SKM-1 (cell line): ENCODE results near the gene PCDHGA3.
"Not testable (repeated sequence)": the region's sequence is repeated elsewhere in the genome, so short reads cannot be mapped to it uniquely, and the experiment has no call there.

Source experiments
- DNase-seq: peaks from one replicate; lab custom pipeline; 2025; ENCODE audit not compliant: unreplicated experiment; lab: John Stamatoyannopoulos, UW

PCDHGA3 gene

GRCh38 chr5:141382469-141383294, 39.1 kb downstream of the PCDHGA3 start, which contains the start of gene PCDHGA7:
TSS of gene PCDHGA7 (plus strand) at chr5:141382742. CDS start at chr5:141382900, 158 bp downstream.
- DNase-seq = no peak

- DNase-seq = no peak
Observed at GRCh38 chr5:141383345-141383744, 39.7 kb downstream of the PCDHGA3 start.

- DNase-seq = no peak
Observed at GRCh38 chr5:141384471-141385267, 41.0 kb downstream of the PCDHGA3 start.

GRCh38 chr5:141387557-141388311, 44.1 kb downstream of the PCDHGA3 start, which contains the start of gene PCDHGB4:
TSS of gene PCDHGB4 (plus strand) at chr5:141387698. CDS start at chr5:141387885, 187 bp downstream.
- not testable (repeated sequence) for DNase-seq

- no peak for DNase-seq
Observed at GRCh38 chr5:141388661-141389060, 45.0 kb downstream of the PCDHGA3 start.

- no peak for DNase-seq
Observed at GRCh38 chr5:141389153-141390042, 45.8 kb downstream of the PCDHGA3 start.

- DNase-seq = no peak
Observed at GRCh38 chr5:141392429-141393198, 49.0 kb downstream of the PCDHGA3 start, which contains the start of gene PCDHGA8. TSS of gene PCDHGA8 (plus strand) at chr5:141392633. CDS start at chr5:141392814, 181 bp downstream.

GRCh38 chr5:141393267-141393666, 49.6 kb downstream of the PCDHGA3 start:
- no peak for DNase-seq

- not testable (repeated sequence) for DNase-seq
Observed at GRCh38 chr5:141394401-141395187, 51.0 kb downstream of the PCDHGA3 start.
